ENCODE measurements around the gene PGBD5. TPM values are rescaled to one million over a fixed set of nuclear protein-coding genes. Genes with fewer than 3 reads are reported as not detected.
"Not testable (repeated sequence)": the region's sequence is repeated elsewhere in the genome, so short reads cannot be mapped to it uniquely, and the experiment has no call there.

PGBD5 gene
- 16.1 TPM for total RNA-seq
- long read RNA-seq, full-length matches to known transcripts, result 9 of 23 reads
- long read RNA-seq, partial matches to known transcripts, result 8 of 23 reads
- long read RNA-seq, other reads (novel, unspliced or antisense), result 6 of 23 reads

- DNase-seq, result peak; percentile 85
- ATAC-seq, result peak; percentile 98
- intact Hi-C loops (cut with micrococcal nuclease), result no loop called here
These were observed at the start of gene PGBD5 for GRCh38 chr1:230426246-230427093. PGBD5 (minus strand) TSS chr1:230426332; CDS start chr1:230425928, 404 bp downstream.

- ATAC-seq; DNase-seq; intact Hi-C loops (cut with micrococcal nuclease): not testable (repeated sequence)
These were observed 48.8 kb upstream of the PGBD5 start for GRCh38 chr1:230474924-230475323.

- DNase-seq; ATAC-seq; intact Hi-C loops (cut with micrococcal nuclease): not testable (repeated sequence)
These were observed 44.6 kb upstream of the PGBD5 start for GRCh38 chr1:230470750-230471149.

GRCh38 chr1:230469271-230469670 lies 43.1 kb upstream of the PGBD5 start:
- intact Hi-C loops (cut with micrococcal nuclease), result no loop called here
- ATAC-seq, result no peak
- DNase-seq, result no peak

GRCh38 chr1:230465691-230466090 lies 39.6 kb upstream of the PGBD5 start:
- DNase-seq (no peak), ATAC-seq (no peak)
- intact Hi-C loops (cut with micrococcal nuclease), result no loop called here

- peak; percentile 88 for ATAC-seq
These were observed 38.5 kb upstream of the PGBD5 start for GRCh38 chr1:230464671-230465070.

GRCh38 chr1:230463760-230464159 lies 37.6 kb upstream of the PGBD5 start:
- intact Hi-C loops (cut with micrococcal nuclease), result no loop called here
- peak; percentile 84 for ATAC-seq
- no peak for DNase-seq

More at GRCh38 chr1:230464671-230465070, 38.5 kb upstream of the PGBD5 start:
- intact Hi-C loops (cut with micrococcal nuclease), result no loop called here
- no peak for DNase-seq

- ATAC-seq (no peak), DNase-seq (no peak)
- intact Hi-C loops (cut with micrococcal nuclease), result no loop called here
These were observed 37.2 kb upstream of the PGBD5 start for GRCh38 chr1:230463326-230463725.

GRCh38 chr1:230459465-230459864 lies 33.3 kb upstream of the PGBD5 start:
- no peak for DNase-seq
- no peak for ATAC-seq
- intact Hi-C loops (cut with micrococcal nuclease), result no loop called here

GRCh38 chr1:230458509-230458908 lies 32.4 kb upstream of the PGBD5 start:
- no peak for ATAC-seq
- DNase-seq, result no peak
- intact Hi-C loops (cut with micrococcal nuclease), result no loop called here

GRCh38 chr1:230456478-230456877 lies 30.3 kb upstream of the PGBD5 start:
- intact Hi-C loops (cut with micrococcal nuclease), result no loop called here
- DNase-seq, result no peak
- ATAC-seq, result no peak

GRCh38 chr1:230455291-230455690 lies 29.2 kb upstream of the PGBD5 start:
- intact Hi-C loops (cut with micrococcal nuclease), result no loop called here
- ATAC-seq (no peak), DNase-seq (no peak)

GRCh38 chr1:230453377-230453776 lies 27.2 kb upstream of the PGBD5 start:
- DNase-seq (no peak), ATAC-seq (no peak)
- intact Hi-C loops (cut with micrococcal nuclease), result no loop called here

- ATAC-seq (no peak), DNase-seq (no peak)
- intact Hi-C loops (cut with micrococcal nuclease), result no loop called here
These were observed 15.3 kb upstream of the PGBD5 start for GRCh38 chr1:230441183-230442029.

GRCh38 chr1:230435108-230435507 lies 9.0 kb upstream of the PGBD5 start:
- intact Hi-C loops (cut with micrococcal nuclease), result no loop called here
- ATAC-seq, result no peak
- no peak for DNase-seq

GRCh38 chr1:230431527-230431926 lies 5.4 kb upstream of the PGBD5 start:
- DNase-seq, result no peak
- no peak for ATAC-seq
- intact Hi-C loops (cut with micrococcal nuclease), result no loop called here

GRCh38 chr1:230430499-230430898 lies 4.4 kb upstream of the PGBD5 start:
- ATAC-seq, result no peak
- intact Hi-C loops (cut with micrococcal nuclease), result no loop called here
- no peak for DNase-seq

GRCh38 chr1:230429067-230429735 lies 3.1 kb upstream of the PGBD5 start:
- DNase-seq, result no peak
- intact Hi-C loops (cut with micrococcal nuclease), result no loop called here
- peak; percentile 17 for ATAC-seq

- ATAC-seq (no peak), DNase-seq (no peak)
- intact Hi-C loops (cut with micrococcal nuclease), result no loop called here
These were observed 1.8 kb upstream of the PGBD5 start for GRCh38 chr1:230427981-230428380.

Data from left ventricle myocardium superior (tissue), 1 donor.